Neuronal stem cell (in vitro differentiated cells): ENCODE measurements around the gene MLLT10.

Experiments
- DNase-seq: peaks from one replicate; pipeline ENCODE4 v3.0.0-alpha.2; 2013; ENCODE audit warnings: low spot score
- H2AFZ ChIP-seq: one replicate; pipeline ENCODE4 v1.6.1; 2013; ENCODE audit warnings: mild to moderate bottlenecking, low read length, inconsistent platforms
- H2AK5ac ChIP-seq: 2 replicates; pipeline ENCODE4 v1.6.1; 2013; ENCODE audit warnings: low read depth, mild to moderate bottlenecking, inconsistent platforms, low read length, moderate library complexity, mixed read lengths
- H2BK120ac ChIP-seq: 2 replicates; pipeline ENCODE4 v1.6.1; 2013; ENCODE audit warnings: low read depth, mild to moderate bottlenecking, inconsistent platforms, low read length, moderate library complexity, mixed read lengths
- H2BK12ac ChIP-seq: one replicate; pipeline ENCODE4 v1.6.1; 2013; ENCODE audit warnings: low read length, inconsistent platforms
- H2BK15ac ChIP-seq: 2 replicates; pipeline ENCODE4 v1.6.1; 2013; ENCODE audit warnings: mild to moderate bottlenecking, low read length, inconsistent platforms, mixed read lengths
- H2BK5ac ChIP-seq: one replicate; pipeline ENCODE4 v1.6.1; 2013; ENCODE audit warnings: inconsistent platforms, mild to moderate bottlenecking, low read length, moderate library complexity
- H3K14ac ChIP-seq: one replicate; pipeline ENCODE4 v1.6.1; 2013; ENCODE audit warnings: low read length, inconsistent platforms
- H3K18ac ChIP-seq: 2 replicates; pipeline ENCODE4 v1.6.1; 2013; ENCODE audit warnings: low read length, inconsistent platforms
- H3K23ac ChIP-seq: 2 replicates; pipeline ENCODE4 v1.6.1; 2013; ENCODE audit warnings: low read depth, mild to moderate bottlenecking, mixed read lengths, low read length, inconsistent platforms; ENCODE audit not compliant: poor library complexity
- H3K27ac ChIP-seq: replicated peaks from 3 replicates; pipeline ENCODE4 v1.5.1; 2013; ENCODE audit warnings: low read length, inconsistent platforms
- H3K27me3 ChIP-seq, 3 experiments: 2 replicates each; pipeline ENCODE4 v1.6.1; 2013; ENCODE audit warnings: low read length in 3 of 3, mild to moderate bottlenecking in 2 of 3, inconsistent platforms in 1 of 3, low read depth in 1 of 3, mixed read lengths in 1 of 3, moderate library complexity in 1 of 3; ENCODE audit not compliant: control insufficient read depth in 3 of 3, insufficient read depth in 3 of 3
- H3K36me3 ChIP-seq, 2 donors: replicated peaks in 1 of 2; 2 replicates each; pipeline ENCODE4 v1.6.1; 2013; ENCODE audit warnings: low read length in 2 of 2; ENCODE audit not compliant: control insufficient read depth in 2 of 2, insufficient read depth in 2 of 2
- H3K4ac ChIP-seq: 2 replicates; pipeline ENCODE4 v1.6.1; 2013; ENCODE audit warnings: inconsistent platforms, mild to moderate bottlenecking, low read length, moderate library complexity
- H3K4me1 ChIP-seq, 2 donors: 1 replicate in 1 of 2; 2 replicates in 1 of 2; pipeline ENCODE4 v1.6.1; 2013; ENCODE audit warnings: low read length in 2 of 2, low read depth in 1 of 2; ENCODE audit not compliant: control insufficient read depth in 2 of 2, insufficient read depth in 1 of 2
- H3K4me2 ChIP-seq: one replicate; pipeline ENCODE4 v1.6.1; 2013; ENCODE audit warnings: mild to moderate bottlenecking, low read length, inconsistent platforms; ENCODE audit not compliant: insufficient read depth, poor library complexity, severe bottlenecking
- H3K4me3 ChIP-seq, 2 donors: 2 replicates each; pipeline ENCODE4 v1.5.1; 2013; ENCODE audit warnings: low read length in 2 of 2, mild to moderate bottlenecking in 2 of 2, inconsistent platforms in 1 of 2, moderate library complexity in 1 of 2
- H3K79me1 ChIP-seq: one replicate; pipeline ENCODE4 v1.6.1; 2013; ENCODE audit warnings: low read depth, mild to moderate bottlenecking, inconsistent platforms, low read length, moderate library complexity
- H3K9ac ChIP-seq: one replicate; pipeline ENCODE4 v1.6.1; 2013; ENCODE audit warnings: mild to moderate bottlenecking, low read depth, low read length, inconsistent platforms; ENCODE audit not compliant: poor library complexity
- H3K9me3 ChIP-seq, 2 donors: replicated peaks in 1 of 2; 2 replicates each; pipeline versions ENCODE3 to v1.6.1; 2013; ENCODE audit warnings: low read length in 2 of 2, mild to moderate bottlenecking in 2 of 2, inconsistent platforms in 1 of 2, low read depth in 1 of 2, mixed read lengths in 1 of 2, moderate library complexity in 1 of 2; ENCODE audit not compliant: control insufficient read depth in 2 of 2, insufficient read depth in 1 of 2
- H4K8ac ChIP-seq: one replicate; pipeline ENCODE4 v1.6.1; 2013; ENCODE audit warnings: low read depth, mild to moderate bottlenecking, inconsistent platforms, low read length, moderate library complexity
- H4K91ac ChIP-seq: one replicate; pipeline ENCODE4 v1.6.1; 2013; ENCODE audit warnings: low read length, low read depth, mild to moderate bottlenecking, inconsistent platforms; ENCODE audit not compliant: poor library complexity
- WGBS, 2 donors: extraction: QIAGEN DNeasy Blood & Tissue Kit; methylation state at CpG; one replicate each; pipeline ENCODE4 v1.1.7; 2013; ENCODE audit warnings: missing lambda C conversion rate in 2 of 2, mixed read lengths in 1 of 2; ENCODE audit not compliant: insufficient read length in 2 of 2, insufficient replicate concordance in 1 of 2; ENCODE audit errors: extremely low coverage in 2 of 2; 5-methylcytosine and 5-hydroxymethylcytosine counted together

The MLLT10 gene

DNA sequence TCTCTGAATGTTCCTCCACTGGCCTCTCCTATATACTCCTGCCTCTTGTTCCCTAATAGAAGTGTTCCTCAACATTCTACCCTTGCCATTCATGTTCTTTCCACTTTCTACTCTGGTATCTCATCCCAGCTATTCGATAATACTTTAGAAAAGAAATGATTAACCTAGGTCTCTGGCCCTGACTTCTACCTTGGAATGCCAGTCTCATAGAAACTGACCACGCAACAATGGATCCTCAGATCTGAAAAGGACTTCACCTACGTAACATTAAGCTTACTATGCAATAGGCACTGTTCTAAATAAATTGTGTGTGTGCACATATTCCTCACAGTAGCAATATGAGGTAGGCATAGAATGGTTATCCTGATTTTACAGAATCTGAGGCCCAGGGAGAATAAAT, 235.0 kb downstream of the MLLT10 start:
- Histone ChIP-seq H2AK5ac (no peak overlapping the region), H3K4me1 (no peaks in the 10 kb centered on the region), H3K18ac (no peak overlapping the region), H2BK120ac (no peak overlapping the region), H3K23ac (no peak overlapping the region), H3K27ac (no peak overlapping the region), H3K4ac (no peak overlapping the region), H3K9ac (no peak overlapping the region), H2BK15ac (no peak overlapping the region), H3K79me1 (no peaks in the 10 kb centered on the region), H2BK12ac (no peak overlapping the region), H3K36me3 (peaks cover 0 to 39% of the 10 kb centered on the region in 2 donors), H3K27me3 (no peaks in the 10 kb centered on the region), H3K9me3 (peaks cover 2 to 21% of the 10 kb centered on the region in 2 donors), H2AFZ (no peak overlapping the region), H4K8ac (no peak overlapping the region), H3K4me3 (no peak overlapping the region), H2BK5ac (no peak overlapping the region), H3K4me2 (no peak overlapping the region), H3K14ac (no peak overlapping the region), H4K91ac (no peak overlapping the region)
- DNase-seq: no peak
- no CpG with 5 or more reads among the region's 3 CpGs for WGBS, 2 donors

DNA sequence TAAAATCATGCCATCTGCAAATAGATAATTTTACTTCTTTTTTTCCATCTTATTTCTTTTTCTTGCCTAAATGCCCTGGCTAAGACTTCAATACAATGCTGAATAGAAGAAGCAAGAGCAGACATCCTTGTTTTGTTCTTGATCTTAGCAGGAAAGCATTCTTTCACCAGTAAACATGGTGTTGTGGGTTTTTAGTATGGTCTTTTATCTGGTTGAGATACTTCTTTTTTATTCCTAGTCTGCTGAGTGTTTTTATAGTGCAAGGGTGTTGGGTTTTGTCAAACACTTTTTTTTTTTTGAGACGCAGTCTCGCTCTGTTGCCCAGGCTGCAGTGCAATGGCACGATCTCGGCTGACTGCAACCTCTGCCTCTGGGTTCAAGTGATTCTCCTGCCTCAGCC, 237.2 kb downstream of the MLLT10 start:
- Histone ChIP-seq H2BK5ac (no peak overlapping the region), H2BK120ac (no peak overlapping the region), H4K91ac (no peak overlapping the region), H3K23ac (no peak overlapping the region), H3K14ac (no peak overlapping the region), H3K9me3 (peaks cover 2 to 22% of the 10 kb centered on the region in 2 donors), H3K9ac (no peak overlapping the region), H3K79me1 (no peaks in the 10 kb centered on the region), H2AFZ (no peak overlapping the region), H3K4me1 (no peaks in the 10 kb centered on the region), H2AK5ac (no peak overlapping the region), H2BK15ac (no peak overlapping the region), H3K4ac (no peak overlapping the region), H3K4me2 (no peak overlapping the region), H3K18ac (no peak overlapping the region), H3K36me3 (peaks cover 0 to 27% of the 10 kb centered on the region in 2 donors), H3K27me3 (no peaks in the 10 kb centered on the region), H3K27ac (no peak overlapping the region), H2BK12ac (no peak overlapping the region), H4K8ac (no peak overlapping the region), H3K4me3 (no peak overlapping the region)
- WGBS, 2 donors: no CpG with 5 or more reads among the region's 4 CpGs
- no peak for DNase-seq

DNA sequence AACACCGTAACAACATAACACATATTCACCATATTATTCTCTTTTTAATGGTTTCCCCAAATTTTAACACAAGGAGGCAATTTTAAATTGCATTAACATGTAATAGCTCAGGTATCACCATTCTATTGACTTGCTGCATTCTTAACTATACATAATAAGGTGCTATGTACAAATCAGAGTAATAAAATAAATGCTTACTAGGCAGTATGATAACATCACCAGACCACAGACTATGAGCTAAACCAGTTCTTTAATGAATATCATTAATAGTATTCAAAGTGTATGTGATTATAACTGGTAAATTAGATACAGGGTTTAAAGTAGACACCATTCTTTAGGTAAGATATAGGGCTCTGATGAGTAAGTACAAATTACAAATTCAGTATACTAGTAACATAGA, 242.9 kb downstream of the MLLT10 start:
- no CpG with 5 or more reads among the region's 1 CpG for WGBS, 2 donors
- DNase-seq: no peak
- H2AFZ ChIP-seq: no peak overlapping the region

DNA sequence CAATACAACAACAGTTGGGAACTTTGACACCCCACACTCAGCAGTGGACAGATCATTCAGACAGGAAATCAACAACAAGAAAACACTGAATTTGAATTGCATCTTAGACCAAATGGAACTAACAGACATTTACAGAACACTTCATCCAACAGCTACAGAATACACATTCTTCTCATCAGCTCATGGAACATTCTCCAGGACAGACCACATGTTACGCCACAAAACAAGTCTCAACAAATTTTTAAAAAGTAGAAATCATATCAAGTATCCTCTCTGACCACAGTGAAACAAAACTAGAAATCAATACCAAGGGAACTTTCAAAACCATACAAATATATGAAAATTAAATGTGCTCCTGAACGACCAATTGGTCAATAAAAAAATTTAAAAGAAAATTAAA, 257.2 kb downstream of the MLLT10 start:
- no peak overlapping the region for H2BK15ac ChIP-seq
- no peak overlapping the region for H4K91ac ChIP-seq
- no peak overlapping the region for H2AK5ac ChIP-seq
- H3K79me1 ChIP-seq: no peaks in the 10 kb centered on the region
- H3K4me2 ChIP-seq: no peak overlapping the region
- no peak overlapping the region for H2AFZ ChIP-seq
- H3K9ac ChIP-seq: no peak overlapping the region
- no peak for DNase-seq
- no peak overlapping the region for H2BK12ac ChIP-seq
- no peak overlapping the region for H3K14ac ChIP-seq
- H3K27me3 ChIP-seq: no peaks in the 10 kb centered on the region
- peaks cover 0 to 36% of the 10 kb centered on the region in 2 donors for H3K9me3 ChIP-seq
- no peak overlapping the region for H2BK120ac ChIP-seq
- WGBS, 2 donors: no CpG with 5 or more reads among the region's 2 CpGs
- H4K8ac ChIP-seq: no peak overlapping the region
- H2BK5ac ChIP-seq: no peak overlapping the region
- H3K4me1 ChIP-seq: peaks cover 0 to 7% of the 10 kb centered on the region in 2 donors
- H3K36me3 ChIP-seq: peaks cover 0 to 29% of the 10 kb centered on the region in 2 donors
- no peak overlapping the region for H3K18ac ChIP-seq
- H3K23ac ChIP-seq: no peak overlapping the region
- H3K27ac ChIP-seq: no peak overlapping the region
- H3K4ac ChIP-seq: no peak overlapping the region
- no peak overlapping the region for H3K4me3 ChIP-seq

More for the DNA sequence above, 242.9 kb downstream of the MLLT10 start:
- no peaks in the 10 kb centered on the region for H3K79me1 ChIP-seq
- no peak overlapping the region for H2BK15ac ChIP-seq
- peaks cover 2 to 23% of the 10 kb centered on the region in 2 donors for H3K9me3 ChIP-seq
- H3K9ac ChIP-seq: no peak overlapping the region
- H4K91ac ChIP-seq: no peak overlapping the region
- H3K27me3 ChIP-seq: no peaks in the 10 kb centered on the region
- H2BK120ac ChIP-seq: no peak overlapping the region
- H4K8ac ChIP-seq: no peak overlapping the region
- peaks cover 0 to 34% of the 10 kb centered on the region in 2 donors for H3K36me3 ChIP-seq
- no peak overlapping the region for H3K14ac ChIP-seq
- no peak overlapping the region for H3K4me3 ChIP-seq
- no peak overlapping the region for H2BK5ac ChIP-seq
- H3K18ac ChIP-seq: no peak overlapping the region
- H2AK5ac ChIP-seq: no peak overlapping the region
- no peaks in the 10 kb centered on the region for H3K4me1 ChIP-seq
- H3K23ac ChIP-seq: no peak overlapping the region
- H3K27ac ChIP-seq: no peak overlapping the region
- H3K4ac ChIP-seq: no peak overlapping the region
- H3K4me2 ChIP-seq: no peak overlapping the region
- H2BK12ac ChIP-seq: no peak overlapping the region
